Transverse colon (tissue), 4 donors: ENCODE results near the gene SZT2.

Source experiments
- POLR2A ChIP-seq: fragments of 450-650 bp; IDR thresholded peaks from one replicate; pipeline ENCODE4 v1.6.1; 2016; ENCODE audit warnings: antibody characterized with exemption, mild to moderate bottlenecking, moderate library complexity
- POLR2AphosphoS5 ChIP-seq, 3 donors: sonication (generic); formaldehyde crosslinking; IDR thresholded peaks; one replicate each; pipeline ENCODE4 v1.6.1; 2016; ENCODE audit warnings: antibody characterized with exemption in 3 of 3
- TF ChIP-seq, protein P1 (sequence below), 5 experiments: fragments of 200-600 bp in 3 of 5; fragments of 450-650 bp in 2 of 5; sonication (generic) in 3 of 5; IDR thresholded peaks; 1 replicate in 2 of 5; 2 replicates in 3 of 5; pipeline ENCODE4 v1.5.1; 2016 to 2017; ENCODE audit warnings: antibody characterized with exemption in 5 of 5, inconsistent platforms in 3 of 5, mild to moderate bottlenecking in 2 of 5, moderate library complexity in 1 of 5

DNA sequence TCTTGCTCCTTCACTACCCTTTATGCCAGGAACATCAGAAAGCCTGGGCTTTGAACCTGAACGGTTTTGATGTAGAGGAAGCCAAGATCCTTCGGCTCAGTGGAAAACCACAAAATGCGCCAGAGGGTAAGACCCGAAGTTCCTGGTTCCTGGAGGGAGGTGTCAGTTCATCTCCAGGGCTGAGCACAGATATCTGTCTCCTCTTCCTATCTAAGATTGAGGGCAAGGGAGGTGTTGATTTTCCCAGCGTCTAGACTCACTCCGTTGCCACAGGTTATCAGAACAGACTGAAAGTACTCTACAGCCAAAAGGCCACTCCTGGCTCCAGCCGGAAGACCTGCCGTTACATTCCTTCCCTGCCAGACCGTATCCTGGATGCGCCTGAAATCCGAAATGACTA, 30.0 kb upstream of the SZT2 start:
- TF ChIP-seq, protein P1, sequence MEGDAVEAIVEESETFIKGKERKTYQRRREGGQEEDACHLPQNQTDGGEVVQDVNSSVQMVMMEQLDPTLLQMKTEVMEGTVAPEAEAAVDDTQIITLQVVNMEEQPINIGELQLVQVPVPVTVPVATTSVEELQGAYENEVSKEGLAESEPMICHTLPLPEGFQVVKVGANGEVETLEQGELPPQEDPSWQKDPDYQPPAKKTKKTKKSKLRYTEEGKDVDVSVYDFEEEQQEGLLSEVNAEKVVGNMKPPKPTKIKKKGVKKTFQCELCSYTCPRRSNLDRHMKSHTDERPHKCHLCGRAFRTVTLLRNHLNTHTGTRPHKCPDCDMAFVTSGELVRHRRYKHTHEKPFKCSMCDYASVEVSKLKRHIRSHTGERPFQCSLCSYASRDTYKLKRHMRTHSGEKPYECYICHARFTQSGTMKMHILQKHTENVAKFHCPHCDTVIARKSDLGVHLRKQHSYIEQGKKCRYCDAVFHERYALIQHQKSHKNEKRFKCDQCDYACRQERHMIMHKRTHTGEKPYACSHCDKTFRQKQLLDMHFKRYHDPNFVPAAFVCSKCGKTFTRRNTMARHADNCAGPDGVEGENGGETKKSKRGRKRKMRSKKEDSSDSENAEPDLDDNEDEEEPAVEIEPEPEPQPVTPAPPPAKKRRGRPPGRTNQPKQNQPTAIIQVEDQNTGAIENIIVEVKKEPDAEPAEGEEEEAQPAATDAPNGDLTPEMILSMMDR (IDR thresholded peaks at IDR 0.05), result no peak
- TF ChIP-seq POLR2A, result no peak
- no peak for TF ChIP-seq POLR2AphosphoS5 (IDR thresholded peaks at IDR 0.05)
